ENCODE data around the gene ZSCAN1. TPM values are rescaled to one million over a fixed set of nuclear protein-coding genes. Genes with fewer than 3 reads are reported as not detected.

The ZSCAN1 gene
- total and polyA plus RNA-seq, 2 donors: 0.44 TPM; not detected in 1

GRCh38 chr19:58046856-58047255 is 13.0 kb downstream of the ZSCAN1 start:
- no peaks in the 10 kb centered on the region for H3K36me3 ChIP-seq (ENCODE audit: insufficient read depth)
- H3K4me1 ChIP-seq (ENCODE audit: insufficient read depth): no peaks in the 10 kb centered on the region
- WGBS: 94% methylated on average over 7 of the region's 7 CpGs
- no peak overlapping the region for H3K27ac ChIP-seq (ENCODE audit: low read depth)
- no peak for DNase-seq (ENCODE audit: extremely low spot score)
- H3K4me3 ChIP-seq (ENCODE audit: low read depth, low read length): no peak overlapping the region

DNA sequence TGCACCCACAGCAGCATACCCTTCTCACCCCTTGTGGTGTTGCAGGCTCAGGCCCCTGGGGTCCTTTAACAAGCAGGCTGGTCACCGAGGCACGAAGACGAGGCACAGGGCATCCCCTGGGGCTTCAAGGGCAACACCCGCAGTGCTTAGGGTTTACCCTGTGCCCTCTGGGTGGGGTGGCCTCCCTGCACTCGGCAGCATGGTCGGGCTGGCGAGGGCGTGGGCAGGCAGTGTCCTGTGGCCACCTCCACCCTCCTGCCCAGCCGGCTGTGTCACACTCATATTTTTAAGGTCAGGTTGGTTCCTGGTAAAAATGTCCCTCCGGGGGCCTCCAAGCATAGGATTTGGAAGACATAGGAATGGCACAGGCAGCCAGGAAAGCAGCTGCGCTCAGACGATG is 13.8 kb downstream of the ZSCAN1 start:
- H3K27ac ChIP-seq (ENCODE audit: low read depth): no peak overlapping the region
- no peak for DNase-seq (ENCODE audit: extremely low spot score)
- no peaks in the 10 kb centered on the region for H3K36me3 ChIP-seq (ENCODE audit: insufficient read depth)
- no peaks in the 10 kb centered on the region for H3K4me1 ChIP-seq (ENCODE audit: insufficient read depth)
- H3K4me3 ChIP-seq (ENCODE audit: low read depth, low read length): no peak overlapping the region
- WGBS: 93% methylated on average over 12 of the region's 12 CpGs

DNA sequence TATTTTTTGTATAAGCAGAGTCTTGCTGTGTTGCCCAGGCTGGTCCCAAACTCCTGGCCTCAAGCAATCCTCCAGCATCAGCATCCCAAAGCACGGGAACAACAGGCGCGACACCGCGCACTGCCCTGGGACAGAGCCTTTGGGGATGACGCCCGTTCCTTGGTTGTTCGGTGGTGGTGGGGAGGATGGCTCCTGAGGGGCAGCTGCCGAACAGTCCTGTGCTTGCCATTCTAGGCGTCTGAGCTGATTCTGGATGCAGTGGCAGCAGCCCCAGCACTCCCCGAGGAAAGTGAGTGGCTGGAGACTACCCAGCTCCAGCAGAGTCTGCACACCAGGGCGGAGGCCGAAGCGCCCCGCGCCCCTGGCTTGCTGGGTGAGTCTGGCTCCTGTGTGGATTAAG is 18.4 kb downstream of the ZSCAN1 start:
- H3K4me3 ChIP-seq (ENCODE audit: low read depth, low read length): no peak overlapping the region
- H3K36me3 ChIP-seq (ENCODE audit: insufficient read depth): no peaks in the 10 kb centered on the region
- no peaks in the 10 kb centered on the region for H3K4me1 ChIP-seq (ENCODE audit: insufficient read depth)
- WGBS: 97% methylated on average over 16 of the region's 16 CpGs
- DNase-seq (ENCODE audit: extremely low spot score): no peak
- no peak overlapping the region for H3K27ac ChIP-seq (ENCODE audit: low read depth)

GRCh38 chr19:58053480-58054156 is 19.8 kb downstream of the ZSCAN1 start:
- Histone ChIP-seq H3K27ac (ENCODE audit: low read depth) (no peak overlapping the region), H3K4me1 (ENCODE audit: insufficient read depth) (no peaks in the 10 kb centered on the region), H3K4me3 (ENCODE audit: low read depth, low read length) (no peak overlapping the region), H3K36me3 (ENCODE audit: insufficient read depth) (no peaks in the 10 kb centered on the region)
- WGBS: 96% methylated on average over 30 of the region's 30 CpGs
- no peak for DNase-seq (ENCODE audit: extremely low spot score)

DNA sequence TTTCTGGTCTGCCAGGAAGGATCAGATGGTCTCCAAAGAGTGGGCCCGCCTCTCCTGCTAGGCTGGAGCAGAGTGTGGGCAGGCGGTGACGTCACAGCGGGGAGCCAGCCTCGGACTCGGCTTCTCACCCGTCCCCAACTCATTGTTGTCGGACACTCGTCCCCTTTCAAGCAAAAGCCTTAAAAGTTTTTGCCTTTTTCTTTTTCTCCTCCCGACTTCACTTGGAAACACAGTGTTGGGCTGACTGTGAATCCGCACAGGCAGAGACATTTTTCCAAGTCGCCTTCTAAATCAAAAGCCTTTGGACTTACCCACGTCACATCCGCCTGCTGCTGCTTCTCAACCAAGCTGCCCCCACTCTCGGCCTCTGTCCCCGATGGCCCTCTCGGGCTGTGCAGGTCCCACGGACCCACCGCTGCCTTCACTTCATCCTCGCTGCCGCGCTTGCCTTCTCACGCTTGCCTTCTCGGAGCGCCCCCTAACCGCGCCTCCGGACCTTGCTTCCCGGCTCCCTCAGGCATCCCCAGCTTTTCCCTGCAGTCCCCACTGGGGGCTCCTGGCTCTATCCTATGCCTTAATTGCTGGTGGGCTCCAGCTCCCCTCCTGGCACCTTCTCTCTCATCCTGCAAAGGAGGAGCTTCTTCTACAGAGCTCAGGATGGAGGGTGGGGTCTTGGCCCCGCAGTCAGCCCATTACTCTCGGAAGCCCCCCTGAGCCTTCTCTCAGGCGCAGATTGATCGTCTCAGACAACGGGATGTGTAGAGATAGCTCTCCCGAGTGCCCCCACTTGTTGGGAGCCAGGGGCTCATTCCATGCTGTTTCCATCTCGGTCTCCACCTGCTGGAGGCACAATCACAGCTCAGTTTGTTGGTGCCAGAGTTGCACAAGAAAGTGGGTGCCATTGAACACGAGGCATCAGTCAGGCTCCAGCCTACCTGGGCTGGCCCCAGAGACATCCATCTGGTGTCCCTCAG is 21.4 kb downstream of the ZSCAN1 start:
- WGBS: 45% methylated on average over 37 of the region's 37 CpGs

GRCh38 chr19:58056261-58056660 is 22.4 kb downstream of the ZSCAN1 start:
- H3K4me3 ChIP-seq (ENCODE audit: low read depth, low read length): no peak overlapping the region
- no peaks in the 10 kb centered on the region for H3K36me3 ChIP-seq (ENCODE audit: insufficient read depth)
- H3K4me1 ChIP-seq (ENCODE audit: insufficient read depth): no peaks in the 10 kb centered on the region
- no peak for DNase-seq (ENCODE audit: extremely low spot score)
- H3K27ac ChIP-seq (ENCODE audit: low read depth): no peak overlapping the region
- WGBS: 98% methylated on average over 6 of the region's 8 CpGs

More for the DNA sequence above, 21.4 kb downstream of the ZSCAN1 start:
- no peak overlapping the region for H3K27ac ChIP-seq (ENCODE audit: low read depth)
- DNase-seq (ENCODE audit: extremely low spot score): no peak
- H3K4me1 ChIP-seq (ENCODE audit: insufficient read depth): no peaks in the 10 kb centered on the region
- no peaks in the 10 kb centered on the region for H3K36me3 ChIP-seq (ENCODE audit: insufficient read depth)
- H3K4me3 ChIP-seq (ENCODE audit: low read depth, low read length): peak overlapping the region; percentile 36

DNA sequence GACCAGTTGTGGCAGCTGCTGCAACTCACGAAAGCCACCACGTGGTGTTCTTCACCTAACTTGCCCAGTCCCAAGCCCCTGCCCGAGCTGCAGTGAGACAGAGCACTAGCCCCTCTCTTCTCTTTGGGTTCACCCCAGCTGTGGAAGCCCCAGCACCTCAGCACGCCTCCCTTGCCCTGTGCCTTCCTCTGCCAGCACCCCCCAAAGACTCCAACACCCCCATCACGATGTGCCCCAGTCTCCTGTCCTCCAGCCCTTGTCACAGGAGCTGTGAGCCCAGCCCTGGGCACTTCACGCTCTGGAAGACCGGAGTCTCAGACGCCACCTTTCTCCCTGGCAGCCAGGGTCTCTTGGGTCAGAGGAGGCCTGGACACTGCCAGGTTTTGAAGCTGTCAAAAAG is 23.0 kb downstream of the ZSCAN1 start:
- H3K36me3 ChIP-seq (ENCODE audit: insufficient read depth): no peaks in the 10 kb centered on the region
- DNase-seq (ENCODE audit: extremely low spot score): no peak
- H3K4me1 ChIP-seq (ENCODE audit: insufficient read depth): no peaks in the 10 kb centered on the region
- 93% methylated on average over 8 of the region's 8 CpGs for WGBS
- H3K27ac ChIP-seq (ENCODE audit: low read depth): no peak overlapping the region
- H3K4me3 ChIP-seq (ENCODE audit: low read depth, low read length): no peak overlapping the region

DNA sequence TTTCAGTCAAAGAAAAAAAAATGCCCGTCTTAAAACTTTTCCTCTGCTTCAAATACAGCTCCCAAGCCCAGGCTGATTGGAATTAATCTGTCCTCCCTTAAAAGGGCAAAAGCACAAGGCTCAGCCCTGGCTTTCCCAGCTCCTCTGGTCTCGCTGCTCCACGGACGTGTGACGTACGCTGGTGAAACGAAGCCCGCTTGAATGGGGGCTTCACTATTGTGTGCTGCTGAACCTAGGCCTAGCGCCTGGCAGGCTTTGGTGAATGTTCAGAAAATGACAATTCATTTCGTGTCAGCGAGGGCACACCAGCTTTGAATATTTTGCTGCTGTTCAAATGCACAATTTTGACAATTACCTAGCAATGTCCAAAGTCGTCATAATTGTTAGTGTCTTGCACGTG is 24.6 kb downstream of the ZSCAN1 start:
- no peak overlapping the region for H3K27ac ChIP-seq (ENCODE audit: low read depth)
- H3K4me1 ChIP-seq (ENCODE audit: insufficient read depth): no peaks in the 10 kb centered on the region
- WGBS: 79% methylated on average over 13 of the region's 13 CpGs
- DNase-seq (ENCODE audit: extremely low spot score): no peak
- peak overlapping the region; percentile 64 for H3K4me3 ChIP-seq (ENCODE audit: low read depth, low read length)
- H3K36me3 ChIP-seq (ENCODE audit: insufficient read depth): no peaks in the 10 kb centered on the region

DNA sequence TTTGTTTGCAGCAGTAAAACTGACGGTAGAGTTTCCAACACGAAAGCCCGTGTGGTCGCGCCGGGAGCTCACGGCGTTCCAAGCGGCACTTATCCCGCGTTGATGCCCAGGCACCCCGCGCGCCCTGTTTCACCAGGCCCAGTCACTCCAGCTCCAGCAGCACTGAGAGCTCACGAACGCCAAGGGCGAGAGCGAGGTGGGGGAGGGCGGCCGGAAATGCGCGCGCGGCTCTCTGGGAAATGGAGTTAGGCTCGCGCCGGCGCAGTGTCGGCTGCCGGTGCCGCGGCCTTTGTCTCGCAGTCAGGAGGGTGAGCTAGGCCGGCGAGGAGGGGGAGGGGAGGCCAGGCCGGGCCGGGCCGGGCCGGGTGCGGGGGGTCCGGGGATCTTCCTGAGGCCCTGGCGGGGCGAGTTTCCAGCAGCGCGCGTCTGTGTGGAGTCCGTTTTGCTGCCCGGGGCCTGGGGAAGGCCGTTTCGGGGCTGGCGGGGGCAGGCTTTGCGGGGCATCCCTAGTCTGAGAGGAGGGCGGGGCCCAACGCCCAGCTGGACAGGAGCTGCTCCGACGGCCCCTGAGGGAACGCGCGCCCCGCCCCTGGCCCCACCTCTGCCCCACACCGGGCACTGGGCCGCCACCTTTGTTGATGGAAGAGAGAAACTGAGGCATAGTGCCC is 25.3 kb downstream of the ZSCAN1 start, which contains the start of gene ZNF135:
ZNF135 (plus strand) TSS at position 280 of the 668 bp plus-strand sequence. CDS start 721 bp downstream, outside the sequence.
- no peaks in the 10 kb centered on the region for H3K36me3 ChIP-seq (ENCODE audit: insufficient read depth)
- peak within 1 kb of the TSS; percentile 91 for H3K27ac ChIP-seq (ENCODE audit: low read depth)
- no peaks in the 10 kb centered on the region for H3K4me1 ChIP-seq (ENCODE audit: insufficient read depth)
- peak within 1 kb of the TSS; percentile 64 for H3K4me3 ChIP-seq (ENCODE audit: low read depth, low read length)
- WGBS: 1% methylated on average over 62 of the region's 62 CpGs
- peak; percentile 85 for DNase-seq (ENCODE audit: extremely low spot score)

- Histone ChIP-seq H3K4me3 (ENCODE audit: low read depth, low read length) (peak overlapping the region; percentile 64), H3K36me3 (ENCODE audit: insufficient read depth) (no peaks in the 10 kb centered on the region), H3K27ac (ENCODE audit: low read depth) (peak overlapping the region; percentile 91), H3K4me1 (ENCODE audit: insufficient read depth) (no peaks in the 10 kb centered on the region)
- no peak for DNase-seq (ENCODE audit: extremely low spot score)
- WGBS: 6% methylated on average over 28 of the region's 28 CpGs
These were observed 25.9 kb downstream of the ZSCAN1 start for GRCh38 chr19:58059671-58060078.

- Histone ChIP-seq H3K27ac (ENCODE audit: low read depth) (no peak overlapping the region), H3K4me3 (ENCODE audit: low read depth, low read length) (peak overlapping the region; percentile 64), H3K4me1 (ENCODE audit: insufficient read depth) (no peaks in the 10 kb centered on the region), H3K36me3 (ENCODE audit: insufficient read depth) (no peaks in the 10 kb centered on the region)
- 67% methylated on average over 24 of the region's 24 CpGs for WGBS
- DNase-seq (ENCODE audit: extremely low spot score): no peak
These were observed 26.4 kb downstream of the ZSCAN1 start for GRCh38 chr19:58060231-58060630.

DNA sequence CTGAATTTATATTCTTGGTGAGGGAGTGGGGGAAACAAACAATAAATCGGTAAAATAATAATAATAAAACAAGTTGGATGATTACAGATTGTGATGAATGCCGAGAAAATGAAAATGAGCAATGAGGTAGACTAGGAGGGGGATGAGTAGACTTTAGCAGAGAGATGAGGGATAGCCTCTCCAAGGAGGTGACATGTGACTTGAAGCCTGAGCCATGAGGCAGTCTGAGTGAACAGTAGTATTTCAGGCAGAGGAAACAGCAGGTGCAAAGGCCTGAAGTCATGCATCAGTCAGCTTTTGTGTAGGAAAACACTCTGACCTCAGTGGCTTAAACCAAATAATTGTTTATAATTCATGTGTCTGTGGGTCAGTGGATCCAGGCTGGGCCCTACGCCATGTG is 29.9 kb downstream of the ZSCAN1 start:
- peaks cover 4% of the 10 kb centered on the region for H3K36me3 ChIP-seq (ENCODE audit: insufficient read depth)
- H3K27ac ChIP-seq (ENCODE audit: low read depth): no peak overlapping the region
- no peaks in the 10 kb centered on the region for H3K4me1 ChIP-seq (ENCODE audit: insufficient read depth)
- DNase-seq (ENCODE audit: extremely low spot score): no peak
- 98% methylated on average over 3 of the region's 3 CpGs for WGBS
- H3K4me3 ChIP-seq (ENCODE audit: low read depth, low read length): no peak overlapping the region

DNA sequence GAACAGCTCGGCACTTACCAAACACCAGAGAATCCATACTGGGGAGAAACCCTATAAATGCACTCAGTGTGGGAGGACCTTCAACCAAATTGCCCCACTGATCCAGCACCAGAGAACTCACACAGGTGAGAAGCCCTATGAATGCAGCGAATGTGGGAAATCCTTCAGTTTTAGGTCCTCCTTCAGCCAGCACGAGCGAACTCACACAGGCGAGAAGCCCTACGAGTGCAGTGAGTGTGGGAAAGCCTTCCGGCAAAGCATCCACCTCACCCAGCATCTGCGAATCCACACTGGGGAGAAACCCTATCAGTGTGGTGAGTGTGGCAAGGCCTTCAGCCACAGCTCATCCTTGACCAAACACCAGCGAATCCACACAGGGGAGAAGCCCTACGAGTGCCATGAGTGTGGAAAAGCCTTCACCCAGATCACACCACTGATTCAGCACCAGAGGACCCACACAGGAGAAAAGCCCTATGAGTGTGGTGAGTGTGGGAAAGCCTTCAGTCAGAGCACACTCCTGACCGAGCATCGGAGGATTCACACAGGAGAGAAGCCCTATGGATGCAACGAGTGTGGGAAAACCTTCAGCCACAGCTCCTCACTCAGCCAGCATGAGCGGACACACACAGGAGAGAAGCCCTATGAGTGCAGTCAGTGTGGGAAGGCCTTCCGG is 33.6 kb downstream of the ZSCAN1 start:
- Histone ChIP-seq H3K4me1 (ENCODE audit: insufficient read depth) (no peaks in the 10 kb centered on the region), H3K4me3 (ENCODE audit: low read depth, low read length) (no peak overlapping the region), H3K27ac (ENCODE audit: low read depth) (no peak overlapping the region), H3K36me3 (ENCODE audit: insufficient read depth) (peaks cover 4% of the 10 kb centered on the region)
- WGBS: 97% methylated on average over 15 of the region's 15 CpGs
- no peak for DNase-seq (ENCODE audit: extremely low spot score)

Data from urinary bladder (tissue), 4 donors.